Astrocyte of the spinal cord (primary cell): ENCODE results near the gene EIF4G2.

Experiments
- DNase-seq: peaks from one replicate; pipeline ENCODE4 v3.0.0; 2011; ENCODE audit warnings: low read depth, low spot score
- H3K4me3 ChIP-seq: 2 replicates; pipeline ENCODE4 v1.5.1; 2011; ENCODE audit warnings: low read depth, mild to moderate bottlenecking, low read length, moderate library complexity
- in situ Hi-C: cut with HindIII; loops from 2 replicates; pipeline ENCODE4 v1.10.0; 2017; ENCODE audit warnings: low sequenced_read_pairs
- TF ChIP-seq, protein P1 (sequence below): IDR thresholded peaks from 2 replicates; pipeline ENCODE4 v1.5.1; 2012; ENCODE audit warnings: low read depth, mild to moderate bottlenecking, low read length, inconsistent platforms

Gene EIF4G2

DNA sequence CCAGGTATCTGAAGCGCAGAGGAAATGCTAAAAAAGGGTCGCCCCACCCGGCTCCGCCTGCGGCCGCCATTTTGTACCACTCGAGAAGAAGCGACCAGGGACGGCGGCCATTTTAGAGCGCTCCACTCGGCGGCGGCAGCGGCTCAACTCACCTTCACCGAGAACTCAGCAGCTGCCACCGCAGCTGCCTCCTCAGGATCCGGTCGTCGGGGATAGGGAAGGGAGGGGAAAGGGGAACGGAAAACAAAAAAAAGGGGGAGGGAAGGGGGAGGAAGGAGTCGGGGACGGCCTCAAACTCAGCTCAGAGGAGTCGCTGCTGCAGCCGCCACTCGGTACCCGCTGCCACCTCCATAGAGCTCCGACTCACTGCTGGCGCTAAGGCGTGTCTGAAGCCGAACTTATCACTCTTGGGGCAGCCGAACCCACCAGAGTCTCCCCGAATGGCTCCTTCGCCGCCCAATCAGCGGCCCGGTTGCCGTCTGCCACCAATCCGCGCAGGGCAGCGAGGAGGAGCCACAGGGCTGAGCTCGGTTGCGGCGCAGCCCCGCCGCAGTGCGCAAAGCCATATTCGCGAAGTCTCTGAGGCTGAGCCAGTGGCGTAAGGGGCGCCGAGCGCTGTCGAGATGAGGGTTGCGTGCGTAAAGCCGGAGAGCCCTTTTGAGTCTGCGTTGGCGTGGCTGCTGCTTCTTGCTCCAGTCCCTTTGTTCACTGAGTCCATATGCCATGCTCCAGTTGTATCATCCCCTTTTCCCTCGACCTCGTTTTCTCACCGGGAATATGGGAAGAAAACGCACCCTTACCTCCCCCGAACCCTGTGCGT lies at the start of gene EIF4G2:
Gene EIF4G2 (minus strand): TSS at position 374 of the 820 bp plus-strand sequence.
- peak within 1 kb of the TSS; percentile 74 for H3K4me3 ChIP-seq
- TF ChIP-seq, protein P1, sequence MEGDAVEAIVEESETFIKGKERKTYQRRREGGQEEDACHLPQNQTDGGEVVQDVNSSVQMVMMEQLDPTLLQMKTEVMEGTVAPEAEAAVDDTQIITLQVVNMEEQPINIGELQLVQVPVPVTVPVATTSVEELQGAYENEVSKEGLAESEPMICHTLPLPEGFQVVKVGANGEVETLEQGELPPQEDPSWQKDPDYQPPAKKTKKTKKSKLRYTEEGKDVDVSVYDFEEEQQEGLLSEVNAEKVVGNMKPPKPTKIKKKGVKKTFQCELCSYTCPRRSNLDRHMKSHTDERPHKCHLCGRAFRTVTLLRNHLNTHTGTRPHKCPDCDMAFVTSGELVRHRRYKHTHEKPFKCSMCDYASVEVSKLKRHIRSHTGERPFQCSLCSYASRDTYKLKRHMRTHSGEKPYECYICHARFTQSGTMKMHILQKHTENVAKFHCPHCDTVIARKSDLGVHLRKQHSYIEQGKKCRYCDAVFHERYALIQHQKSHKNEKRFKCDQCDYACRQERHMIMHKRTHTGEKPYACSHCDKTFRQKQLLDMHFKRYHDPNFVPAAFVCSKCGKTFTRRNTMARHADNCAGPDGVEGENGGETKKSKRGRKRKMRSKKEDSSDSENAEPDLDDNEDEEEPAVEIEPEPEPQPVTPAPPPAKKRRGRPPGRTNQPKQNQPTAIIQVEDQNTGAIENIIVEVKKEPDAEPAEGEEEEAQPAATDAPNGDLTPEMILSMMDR: no peak
- DNase-seq: peak; percentile 99
- in situ Hi-C loops: no loop called here

GRCh38 chr11:10857709-10858438 lies 49.1 kb upstream of the EIF4G2 start, which contains the start of gene ZBED5:
ZBED5 (minus strand) TSS chr11:10858053; CDS start chr11:10854945, 3,108 bp downstream.
- in situ Hi-C loops: no loop called here
- DNase-seq: peak; percentile 99
- H3K4me3 ChIP-seq: peak within 1 kb of the TSS; percentile 95
- TF ChIP-seq, protein P1: no peak

DNA sequence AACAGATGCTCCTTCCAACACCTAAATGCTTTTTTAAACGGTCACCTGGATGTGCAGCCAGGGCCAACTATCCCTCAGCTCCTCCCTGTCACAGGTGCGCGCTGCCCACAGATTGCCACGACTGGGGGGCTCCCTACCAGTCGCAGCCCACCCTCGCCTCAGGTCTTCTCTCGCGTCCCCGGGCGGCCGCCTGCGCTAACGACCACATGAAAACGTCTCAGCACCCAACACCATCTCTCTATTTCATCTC lies 48.7 kb upstream of the EIF4G2 start:
- in situ Hi-C loops: no loop called here
- DNase-seq: no peak
- TF ChIP-seq, protein P1: no peak
- peak overlapping the region; percentile 95 for H3K4me3 ChIP-seq

DNA sequence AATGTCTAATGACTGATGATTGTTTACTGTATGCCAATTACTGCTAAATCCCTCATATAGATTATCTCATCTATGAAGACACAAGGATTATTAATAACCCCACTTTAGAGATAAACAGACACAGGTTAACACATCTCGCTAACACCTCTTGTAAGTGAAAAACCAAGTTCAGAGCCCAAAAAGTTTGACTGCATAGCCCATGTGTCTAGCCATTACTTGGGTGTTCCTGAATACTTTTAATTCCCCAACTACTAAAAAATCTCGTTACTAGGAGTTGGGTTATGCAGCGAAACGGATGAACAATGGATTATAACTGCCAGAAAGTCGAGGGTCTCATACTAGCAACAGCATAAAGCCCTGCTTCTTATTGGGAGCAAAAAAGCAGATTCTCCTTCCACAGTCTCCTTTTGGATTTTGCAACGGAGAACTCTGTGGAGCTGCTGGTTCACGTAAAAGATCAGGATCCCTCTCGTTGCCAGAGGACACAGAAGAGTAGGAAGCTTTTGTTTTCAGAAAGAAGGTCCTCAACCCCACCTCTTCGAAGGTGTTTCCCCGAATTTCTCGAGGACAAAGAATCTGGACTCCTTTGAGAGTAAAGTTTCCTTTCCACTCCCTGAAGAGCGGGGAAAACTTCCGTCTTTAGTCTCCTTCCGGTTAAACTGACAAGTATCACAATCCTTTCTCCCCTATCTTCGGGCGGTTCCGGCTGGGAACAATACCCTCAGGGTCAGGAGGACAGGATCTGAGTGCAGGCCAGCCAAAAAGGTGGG lies 48.1 kb upstream of the EIF4G2 start:
- peak overlapping the region; percentile 95 for H3K4me3 ChIP-seq
- peak; percentile 25 for DNase-seq
- in situ Hi-C loops: no loop called here
- TF ChIP-seq, protein P1: no peak

GRCh38 chr11:10855295-10855694 lies 46.6 kb upstream of the EIF4G2 start:
- TF ChIP-seq, protein P1: no peak
- H3K4me3 ChIP-seq: no peak overlapping the region
- no peak for DNase-seq
- in situ Hi-C loops: no loop called here

- in situ Hi-C loops: no loop called here
- TF ChIP-seq, protein P1: no peak
- DNase-seq: no peak
- no peak overlapping the region for H3K4me3 ChIP-seq
Observed at GRCh38 chr11:10847960-10848860, 39.5 kb upstream of the EIF4G2 start.
